GM18858 (cell line): ENCODE data around the gene GJA5.

Experiments used
- ATAC-seq: cut with Tn5 transposase; IDR thresholded peaks from one replicate; pipeline ENCODE4 v1.9.1; 2021; ENCODE audit not compliant: unreplicated experiment

The GJA5 gene

GRCh38 chr1:147760481-147761260 is at the start of gene GJA5:
Gene GJA5 (minus strand): TSS chr1:147760602. CDS start chr1:147759238, 1,364 bp downstream.
- ATAC-seq, result no peak

GRCh38 chr1:147809236-147809635 is 48.8 kb upstream of the GJA5 start:
- ATAC-seq, result no peak

- ATAC-seq, result no peak
Observed at GRCh38 chr1:147808025-147808424, 47.6 kb upstream of the GJA5 start.

GRCh38 chr1:147807405-147807804 is 47.0 kb upstream of the GJA5 start:
- ATAC-seq, result no peak

GRCh38 chr1:147804942-147805723 is 44.7 kb upstream of the GJA5 start:
- ATAC-seq, result no peak

- no peak for ATAC-seq
Observed at GRCh38 chr1:147800804-147801203, 40.4 kb upstream of the GJA5 start.

GRCh38 chr1:147798731-147799130 is 38.3 kb upstream of the GJA5 start:
- no peak for ATAC-seq

- ATAC-seq, result no peak
Observed at GRCh38 chr1:147794570-147794969, 34.2 kb upstream of the GJA5 start.

GRCh38 chr1:147791876-147792275 is 31.5 kb upstream of the GJA5 start:
- no peak for ATAC-seq

GRCh38 chr1:147787765-147788164 is 27.4 kb upstream of the GJA5 start:
- ATAC-seq, result no peak

GRCh38 chr1:147786536-147786935 is 26.1 kb upstream of the GJA5 start:
- no peak for ATAC-seq

- no peak for ATAC-seq
Observed at GRCh38 chr1:147785794-147786506, 25.5 kb upstream of the GJA5 start.

- ATAC-seq, result no peak
Observed at GRCh38 chr1:147784941-147785340, 24.5 kb upstream of the GJA5 start.

- ATAC-seq, result no peak
Observed at GRCh38 chr1:147781056-147781471, 20.7 kb upstream of the GJA5 start.

- ATAC-seq, result no peak
Observed at GRCh38 chr1:147777694-147778093, 17.3 kb upstream of the GJA5 start.

GRCh38 chr1:147773215-147773715 is 12.9 kb upstream of the GJA5 start:
- ATAC-seq, result no peak

GRCh38 chr1:147772570-147772969 is 12.2 kb upstream of the GJA5 start:
- ATAC-seq, result no peak

- no peak for ATAC-seq
Observed at GRCh38 chr1:147771226-147772125, 11.1 kb upstream of the GJA5 start.

- ATAC-seq, result no peak
Observed at GRCh38 chr1:147769106-147769505, 8.7 kb upstream of the GJA5 start.

GRCh38 chr1:147768582-147768981 is 8.2 kb upstream of the GJA5 start:
- no peak for ATAC-seq
